VCaP (cell line): ENCODE measurements around the gene PDLIM7.

Experiments used
- H3K27ac ChIP-seq: fragments of 450-650 bp; 2 replicates; pipeline ENCODE4 v1.5.1; 2017
- CTCF ChIP-seq: fragments of 450-650 bp; conservative IDR thresholded peaks from 2 replicates; pipeline ENCODE4 v1.5.1; 2017; ENCODE audit warnings: mild to moderate bottlenecking, moderate library complexity

Gene PDLIM7

GRCh38 chr5:177529247-177530203, 32.1 kb upstream of the PDLIM7 start:
- no peak for TF ChIP-seq CTCF
- no peak overlapping the region for H3K27ac ChIP-seq

GRCh38 chr5:177528631-177529030, 31.2 kb upstream of the PDLIM7 start:
- TF ChIP-seq CTCF: no peak
- no peak overlapping the region for H3K27ac ChIP-seq

- TF ChIP-seq CTCF: no peak
- no peak overlapping the region for H3K27ac ChIP-seq
Observed at GRCh38 chr5:177527595-177527994, 30.2 kb upstream of the PDLIM7 start.

GRCh38 chr5:177526791-177527190, 29.4 kb upstream of the PDLIM7 start:
- no peak for TF ChIP-seq CTCF
- H3K27ac ChIP-seq: no peak overlapping the region

- H3K27ac ChIP-seq: no peak overlapping the region
- TF ChIP-seq CTCF: no peak
Observed at GRCh38 chr5:177526191-177526590, 28.8 kb upstream of the PDLIM7 start.

- TF ChIP-seq CTCF: no peak
- H3K27ac ChIP-seq: no peak overlapping the region
Observed at GRCh38 chr5:177524941-177525655, 27.7 kb upstream of the PDLIM7 start.

GRCh38 chr5:177524539-177524900, 27.1 kb upstream of the PDLIM7 start:
- H3K27ac ChIP-seq: no peak overlapping the region
- TF ChIP-seq CTCF: no peak
